NCI-H128 (cell line): ENCODE data around the gene FBRS.
"Not testable (repeated sequence)": the region's sequence is repeated elsewhere in the genome, so short reads cannot be mapped to it uniquely, and the experiment has no call there.

Experiments used
- DNase-seq: peaks from one replicate; lab custom pipeline; 2025; ENCODE audit not compliant: unreplicated experiment; lab: John Stamatoyannopoulos, UW

Gene FBRS

DNA sequence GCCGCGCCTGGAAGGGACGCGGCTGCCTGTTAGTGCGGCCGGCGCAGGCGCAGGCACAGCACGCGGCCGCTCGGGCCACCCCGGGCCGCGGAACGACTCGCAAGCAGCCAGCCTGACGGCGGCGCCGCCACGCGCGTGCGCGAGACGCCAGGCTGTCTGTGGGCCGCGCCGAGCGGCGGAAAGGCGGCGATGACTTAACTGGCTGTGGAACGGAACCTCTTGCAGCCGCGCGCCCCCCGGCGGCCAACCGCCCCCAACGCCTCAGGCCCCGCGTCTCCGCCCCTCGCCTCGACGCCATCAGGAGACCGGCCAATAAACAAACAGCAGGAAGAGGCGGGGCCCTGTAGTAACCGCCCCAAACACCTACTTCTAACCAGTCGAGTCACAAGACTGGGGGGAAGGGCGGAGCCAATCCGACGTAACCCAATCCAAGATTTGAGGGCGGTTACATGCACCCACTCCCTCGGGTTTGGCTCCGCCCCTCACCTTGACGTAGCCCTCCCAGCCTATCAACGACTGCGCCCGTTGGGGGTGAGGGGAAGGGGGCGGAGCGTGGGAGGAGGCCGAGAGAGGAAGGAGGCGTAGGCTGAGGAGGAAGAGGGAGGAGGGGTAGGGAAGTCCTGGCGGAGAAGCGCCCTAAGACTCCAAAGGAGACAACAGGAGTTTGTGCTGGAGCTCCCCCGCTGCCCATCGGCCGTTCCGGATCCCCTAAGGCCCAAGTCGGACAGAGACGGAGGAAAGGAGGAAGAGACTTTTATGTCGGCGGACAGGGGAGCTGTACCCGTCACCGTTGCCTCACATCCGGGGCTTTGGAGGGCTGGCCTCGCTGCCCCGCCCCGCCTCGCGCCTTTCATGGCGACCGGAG is at the start of gene FBRS:
Gene FBRS (plus strand): TSS at position 566 of the 865 bp plus-strand sequence. CDS start 1,088 bp downstream, outside the sequence.
- DNase-seq, result peak; percentile 98

DNA sequence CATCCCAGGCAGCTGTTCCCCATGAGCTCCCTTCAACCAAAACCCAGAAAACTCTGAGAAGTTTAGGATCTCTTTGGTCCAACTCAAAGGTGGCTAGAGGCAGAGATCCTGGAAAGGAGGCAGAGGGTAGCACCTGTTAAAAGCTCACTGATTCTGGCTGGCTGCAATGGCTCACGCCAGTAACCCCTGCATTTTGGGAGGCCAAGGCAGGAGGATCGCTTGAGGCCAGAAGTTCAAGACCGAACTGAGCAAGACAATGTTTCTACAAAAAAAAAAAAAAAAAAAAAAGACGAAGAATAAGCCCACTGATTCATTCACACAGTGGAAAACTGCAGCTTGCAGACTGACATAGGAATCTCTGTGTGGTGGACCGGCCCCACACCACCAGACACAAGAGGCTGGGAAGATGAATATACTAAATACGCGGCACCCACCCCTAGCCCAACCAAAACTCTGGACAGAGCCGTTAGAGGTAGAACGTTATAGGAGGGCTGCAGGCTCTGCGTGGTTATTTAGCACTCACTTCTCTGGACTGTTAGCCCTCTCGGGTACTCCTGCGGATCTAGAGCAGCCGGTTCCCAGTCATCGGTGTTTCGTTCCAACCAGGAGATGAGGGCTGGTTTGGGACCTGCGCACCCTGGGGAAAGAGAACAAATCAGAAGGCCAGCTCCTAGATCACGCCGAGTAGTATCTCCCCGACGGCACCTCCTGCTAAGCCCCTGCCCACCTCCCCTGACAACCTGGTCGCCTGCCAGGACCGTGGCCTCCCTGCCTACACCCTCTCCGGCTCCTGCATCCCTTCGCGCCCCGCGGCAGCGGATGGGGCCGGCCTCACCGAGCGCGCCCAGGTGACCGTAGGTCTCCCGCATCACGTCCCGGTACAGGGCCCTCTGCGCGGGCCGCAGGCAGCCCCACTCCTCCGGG is 49.0 kb upstream of the FBRS start:
- DNase-seq, result no peak

DNA sequence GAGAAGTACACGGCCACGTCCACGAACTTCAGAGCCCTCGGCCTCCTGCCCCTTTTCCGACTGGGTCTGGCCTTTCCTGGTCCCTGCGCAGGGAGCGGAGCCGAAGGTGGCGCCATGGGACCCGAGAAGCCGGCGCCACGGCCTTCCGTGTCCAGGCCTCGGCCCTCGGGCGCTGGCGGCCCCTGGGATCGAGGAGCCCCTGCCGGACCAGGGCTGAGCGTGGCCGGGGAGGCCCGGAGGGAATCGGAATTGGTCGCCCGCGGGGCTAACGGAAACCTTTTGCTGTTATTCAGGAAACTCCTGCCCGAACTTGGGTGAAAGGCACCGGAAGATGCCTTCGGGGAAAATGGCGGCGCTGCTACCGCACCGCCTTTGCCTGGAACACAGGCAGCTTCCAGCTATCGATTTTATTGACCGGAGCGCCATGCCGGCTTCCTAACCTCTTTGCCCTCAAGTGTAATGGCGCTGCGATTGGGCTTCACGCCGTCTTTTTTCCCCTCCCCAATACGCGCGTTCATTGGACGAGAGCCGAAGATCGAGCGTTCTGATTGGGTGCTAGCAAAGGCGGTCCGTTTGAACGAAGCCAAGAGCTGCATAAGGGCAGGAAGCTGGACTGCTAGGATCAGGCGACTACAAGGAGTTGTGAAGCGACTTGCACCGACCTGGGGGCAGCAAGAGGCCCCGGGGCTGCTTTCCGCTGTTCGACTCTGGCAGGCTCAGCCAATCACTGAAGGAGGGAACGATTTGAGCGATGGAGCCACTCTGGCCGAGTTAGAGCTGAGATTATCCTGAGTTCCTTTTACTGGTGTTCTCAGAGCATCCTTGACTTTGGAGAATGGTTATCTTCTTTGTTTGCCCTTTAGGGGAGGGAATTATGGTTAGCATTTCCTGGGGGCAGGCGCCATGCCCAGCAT is 48.0 kb upstream of the FBRS start, which contains the start of gene ZNF689:
Gene ZNF689 (minus strand): TSS at position 464 of the 914 bp plus-strand sequence. CDS start 348 bp downstream, at position 116.
- DNase-seq, result peak; percentile 83

DNA sequence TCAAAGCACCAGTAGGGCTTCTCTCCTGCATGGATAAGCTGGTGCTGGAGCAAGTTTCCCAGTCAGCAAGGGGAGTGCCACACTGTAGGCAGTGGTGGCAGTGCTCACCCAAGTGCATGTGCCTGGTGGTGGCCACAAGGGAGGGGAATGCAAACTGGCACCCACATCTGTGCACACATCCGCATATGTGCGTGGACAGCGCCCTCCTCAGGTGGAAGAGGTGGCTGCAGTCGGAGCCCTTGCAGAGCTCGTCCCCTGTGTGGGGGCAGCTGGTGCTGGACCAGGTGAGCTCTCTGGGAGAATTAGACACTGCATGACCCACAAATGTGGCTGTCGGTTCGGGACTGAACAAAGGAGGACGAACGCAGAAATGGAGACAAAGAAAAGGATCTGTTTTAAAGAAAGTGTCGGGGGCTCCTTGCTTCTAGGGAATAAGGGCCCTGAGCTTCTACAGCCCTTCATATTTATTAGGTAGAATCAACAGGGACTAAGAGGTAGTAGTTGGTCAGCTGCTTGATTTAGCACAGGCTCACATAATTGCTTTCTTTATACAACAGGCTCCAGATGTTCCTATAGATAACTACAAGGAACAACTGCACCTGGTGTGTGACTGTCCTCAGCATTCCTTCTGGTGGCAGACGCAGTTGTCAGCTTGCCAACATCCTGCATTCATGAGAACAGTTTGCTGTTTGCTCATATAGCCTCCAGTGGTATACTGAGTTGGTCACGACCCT is 42.7 kb upstream of the FBRS start:
- peak; percentile 24 for DNase-seq

DNA sequence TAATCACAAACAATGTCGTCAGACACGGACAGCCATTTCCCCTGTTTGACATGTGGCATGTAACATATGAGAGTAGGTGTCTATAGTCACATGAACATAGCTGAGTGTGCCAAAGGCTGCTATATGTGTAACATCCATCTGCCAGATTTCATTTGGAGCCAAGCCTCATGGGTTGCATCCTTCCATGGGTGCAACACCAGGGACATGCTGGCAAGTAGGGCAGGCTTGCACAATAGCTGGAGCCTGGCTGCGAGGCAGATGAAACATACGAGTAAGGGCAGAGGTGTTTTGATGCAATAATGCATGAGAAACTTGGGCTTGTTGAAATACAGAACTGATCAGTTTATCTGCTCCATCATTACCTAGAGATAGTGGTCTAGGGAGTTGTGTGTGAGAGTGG is 39.0 kb upstream of the FBRS start:
- DNase-seq, result no peak

DNA sequence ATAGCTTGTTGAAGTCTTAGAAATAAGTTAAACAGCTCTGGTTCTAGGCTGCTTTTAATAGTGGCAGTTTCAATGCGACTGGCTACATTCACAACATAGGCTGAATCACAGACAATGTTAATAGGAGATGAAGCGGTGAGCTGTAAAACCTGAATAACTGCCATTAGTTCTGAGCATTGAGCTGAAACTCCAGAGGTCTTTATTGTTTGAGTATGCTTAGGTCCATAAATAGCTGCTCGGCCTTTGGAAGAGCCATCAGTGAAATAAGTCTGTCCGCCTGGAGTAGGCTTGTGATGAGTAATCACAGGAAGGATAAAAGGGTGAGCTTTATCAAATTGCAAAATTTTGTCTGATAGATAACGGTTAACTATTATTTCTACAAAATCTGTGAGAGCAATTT is 38.6 kb upstream of the FBRS start:
- no peak for DNase-seq

DNA sequence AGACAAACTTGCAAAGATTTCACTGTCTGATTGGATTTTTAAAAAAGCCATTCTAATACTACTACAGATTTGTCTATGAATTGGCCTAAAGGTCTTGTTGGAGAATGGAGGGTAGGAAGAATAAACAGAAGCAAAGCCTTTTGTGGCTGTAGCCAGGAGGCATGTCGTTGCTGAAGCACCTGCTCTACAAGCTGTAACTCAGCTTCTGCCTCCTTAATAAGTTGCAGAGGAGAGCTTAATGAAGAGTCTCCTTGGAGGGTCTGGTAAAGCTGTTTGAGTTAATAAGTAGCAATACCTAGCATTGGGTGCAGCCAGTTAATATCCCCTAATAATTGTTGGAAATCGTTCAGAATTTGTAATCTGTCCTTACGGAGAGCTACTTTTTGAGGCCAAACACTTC is 38.1 kb upstream of the FBRS start:
- DNase-seq, result no peak

DNA sequence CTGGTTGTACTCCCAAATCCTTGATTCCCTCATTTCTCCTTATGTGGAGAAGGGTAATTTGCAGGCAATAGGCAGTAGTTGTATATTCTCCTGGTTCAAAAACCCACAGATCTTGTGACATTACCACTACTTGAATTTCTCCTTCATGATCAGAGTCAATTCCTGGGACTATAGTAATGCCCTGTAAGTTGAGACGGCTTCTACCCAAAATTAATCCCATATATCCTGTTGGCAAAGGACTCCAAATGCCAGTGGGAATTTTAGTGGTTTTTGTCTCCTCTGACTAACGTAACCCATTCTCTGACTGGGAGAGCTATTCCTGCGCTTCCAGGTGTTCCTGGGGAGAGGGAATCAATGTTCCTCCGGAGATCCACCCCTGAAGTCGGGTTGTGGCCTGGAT is 36.5 kb upstream of the FBRS start:
- DNase-seq, result no peak

DNA sequence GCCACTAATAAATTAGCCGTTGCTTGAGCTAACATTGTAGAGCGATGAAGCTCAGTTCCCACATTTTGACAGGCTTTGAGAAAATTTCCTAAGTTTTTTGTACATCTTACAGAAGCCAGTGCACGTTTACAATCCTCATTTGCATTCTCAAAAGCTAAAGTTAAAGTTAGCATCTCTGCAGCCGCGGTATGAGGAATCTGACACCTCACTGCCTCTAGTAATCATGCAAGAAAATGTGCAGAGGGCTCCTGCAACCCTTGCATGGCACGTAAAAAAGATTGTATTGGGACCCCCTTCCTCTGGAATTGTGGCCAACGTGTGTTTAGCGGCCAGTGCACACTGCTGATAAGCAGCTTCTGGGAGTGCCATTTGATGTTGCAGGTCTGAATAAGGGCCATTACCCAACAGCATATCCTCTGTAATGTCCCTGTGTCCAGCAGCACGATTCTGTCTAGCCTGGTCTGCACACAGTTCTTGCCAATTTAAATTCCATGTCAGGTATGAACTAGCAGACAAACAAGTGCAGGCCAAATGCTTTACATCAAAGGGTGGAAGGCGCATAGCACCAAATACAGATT is 35.7 kb upstream of the FBRS start:
- no peak for DNase-seq

DNA sequence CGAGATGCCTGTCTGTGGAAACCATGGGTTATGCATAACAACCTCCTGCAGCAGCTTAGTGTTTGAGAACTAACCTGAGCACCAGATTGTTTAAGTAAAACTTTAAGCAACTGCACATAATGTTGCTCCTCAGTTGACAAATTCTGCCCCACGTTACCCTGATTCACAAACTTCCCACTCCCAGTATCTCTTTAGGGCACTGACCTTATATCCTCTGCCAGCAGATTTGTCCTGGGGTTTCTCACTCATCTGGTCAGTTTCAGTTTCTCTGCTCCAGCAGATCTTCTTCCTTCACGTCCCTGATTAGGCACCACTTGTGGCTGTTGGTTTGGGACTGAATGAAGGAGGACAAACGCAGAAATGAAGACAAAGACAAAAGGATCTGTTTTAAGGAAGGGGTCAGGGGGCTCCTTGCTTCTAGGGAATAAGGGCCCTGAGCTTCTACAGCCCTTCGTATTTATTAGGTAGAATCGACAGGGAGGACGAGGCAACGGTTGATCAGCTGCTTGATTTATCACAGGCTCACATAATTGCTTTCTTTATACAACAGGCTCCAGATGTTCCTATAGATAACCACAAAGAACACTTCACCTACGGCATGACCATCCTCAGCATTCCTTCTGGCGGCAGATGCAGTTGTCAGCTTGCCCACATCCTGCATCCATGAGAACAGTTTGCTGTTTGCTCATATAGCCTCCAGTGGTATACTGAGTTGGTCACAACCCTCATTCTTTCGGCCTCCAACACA is 34.5 kb upstream of the FBRS start:
- DNase-seq, result no peak

DNA sequence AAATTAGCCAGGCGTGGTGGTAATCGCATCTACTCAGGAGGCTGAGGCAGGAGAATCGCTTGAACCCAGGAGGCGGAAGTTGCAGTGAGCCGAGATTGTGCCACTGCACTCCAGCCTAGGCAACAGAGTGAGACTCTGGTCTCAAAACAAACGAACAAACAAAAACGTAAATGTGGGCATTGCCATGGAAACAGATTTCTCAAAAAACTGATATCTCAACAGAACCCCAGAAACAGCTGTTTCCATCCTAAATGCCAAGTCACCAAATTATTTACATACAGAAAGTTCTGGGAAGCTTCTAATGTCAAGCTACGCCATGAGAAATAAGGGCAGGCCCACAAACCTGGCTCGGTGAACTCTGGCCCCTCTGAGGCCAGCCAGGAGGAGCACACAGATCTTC is 32.0 kb upstream of the FBRS start:
- no peak for DNase-seq

DNA sequence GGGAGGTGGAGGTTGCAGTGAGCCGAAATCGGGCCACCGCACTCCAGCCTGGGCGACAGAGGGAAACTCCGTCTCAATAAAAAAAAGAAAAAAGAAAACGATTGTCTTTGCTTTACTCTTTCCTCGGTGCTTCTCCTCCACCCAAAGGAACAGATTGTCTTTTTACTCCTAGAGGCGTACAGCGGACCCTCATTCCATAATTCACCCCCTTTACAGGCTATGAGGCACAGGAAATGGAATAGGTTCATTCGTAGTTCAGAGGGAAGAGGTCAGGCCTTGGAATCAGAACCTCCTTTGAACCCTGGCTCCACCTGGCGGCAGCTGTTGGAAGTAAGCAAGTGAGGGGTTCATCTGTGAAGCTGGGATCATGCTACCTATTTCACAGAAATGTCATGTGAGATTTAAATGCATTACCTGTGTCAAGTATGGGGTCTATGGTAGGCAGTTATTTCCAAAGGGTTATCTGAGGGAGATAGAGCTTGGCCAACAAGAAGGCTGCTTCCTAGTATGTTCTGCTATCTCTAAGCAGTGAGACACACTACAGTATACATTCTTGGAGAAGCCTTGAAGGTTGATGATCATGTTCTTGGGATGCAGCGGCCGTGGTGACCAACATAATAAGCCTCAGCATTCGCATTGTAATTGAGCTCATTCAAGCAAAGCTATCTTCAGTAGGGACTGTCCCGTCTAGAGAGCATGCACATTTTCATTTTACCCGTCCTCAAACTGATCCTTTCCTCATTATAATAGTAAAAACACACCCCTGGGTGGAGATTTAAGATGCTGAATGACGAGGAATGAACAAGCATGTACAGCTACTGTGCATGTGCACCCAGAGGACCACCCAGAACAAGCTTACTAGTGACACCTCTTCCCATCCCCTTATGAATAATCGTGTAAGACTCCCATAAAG is 29.3 kb upstream of the FBRS start:
- peak; percentile 54 for DNase-seq

DNA sequence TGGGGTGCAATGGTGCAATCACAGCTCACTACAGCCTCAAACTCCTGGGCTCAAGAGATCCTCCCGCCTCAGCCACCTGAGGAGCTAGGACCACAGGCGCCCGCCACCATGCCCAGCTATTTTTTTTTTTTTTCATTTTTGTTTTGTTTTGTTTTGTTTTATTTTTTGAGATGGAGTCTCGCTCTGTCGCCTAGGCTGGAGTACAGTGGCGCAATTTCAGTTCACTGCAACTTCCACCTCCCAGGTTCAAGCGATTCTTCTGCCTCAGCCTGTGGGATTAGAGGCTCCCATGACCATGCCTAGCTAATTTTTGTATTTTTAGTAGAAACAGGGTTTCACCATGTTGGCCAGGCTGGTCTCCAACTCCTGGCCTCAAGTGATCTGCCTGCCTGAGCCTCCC is 25.8 kb upstream of the FBRS start:
- DNase-seq, result not testable (repeated sequence)

DNA sequence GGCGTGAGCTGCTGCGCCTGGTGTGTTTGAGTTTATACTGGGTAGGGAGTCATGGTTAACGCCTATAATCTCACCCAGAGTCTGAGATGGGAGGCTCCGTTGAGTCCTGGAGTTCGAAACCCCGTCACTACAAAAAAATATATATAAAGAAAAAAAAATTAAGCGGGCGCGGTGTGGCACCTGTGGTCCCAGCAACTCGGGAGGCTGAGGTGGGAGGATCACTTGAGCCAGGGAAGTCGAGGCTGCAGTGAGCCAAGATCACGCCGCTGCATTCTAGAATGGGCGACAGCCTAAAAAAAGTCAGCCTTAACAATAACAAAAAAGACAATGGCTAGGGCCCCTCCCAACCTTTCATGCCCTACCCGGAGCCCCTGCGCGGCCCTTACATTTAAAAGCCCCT is 24.7 kb upstream of the FBRS start:
- no peak for DNase-seq

DNA sequence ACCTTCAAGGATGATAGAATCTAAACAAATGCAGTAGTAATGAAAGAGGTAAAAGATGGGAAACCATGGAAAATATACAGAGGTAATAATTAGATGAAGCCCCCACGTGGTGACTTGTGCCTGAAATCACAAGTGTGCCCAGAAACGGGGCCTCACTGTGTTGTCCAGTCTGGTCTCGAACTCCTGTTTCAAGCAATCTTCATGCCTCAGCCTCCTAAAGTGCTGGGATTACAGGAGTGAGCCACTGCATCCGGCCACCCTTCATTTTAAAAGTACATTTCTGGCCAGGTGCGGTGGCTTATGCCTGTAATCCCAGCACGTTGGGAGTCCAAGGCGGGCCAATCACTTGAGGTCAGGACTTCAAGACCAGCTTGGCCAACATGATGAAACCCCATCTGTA is 21.6 kb upstream of the FBRS start:
- DNase-seq, result no peak

DNA sequence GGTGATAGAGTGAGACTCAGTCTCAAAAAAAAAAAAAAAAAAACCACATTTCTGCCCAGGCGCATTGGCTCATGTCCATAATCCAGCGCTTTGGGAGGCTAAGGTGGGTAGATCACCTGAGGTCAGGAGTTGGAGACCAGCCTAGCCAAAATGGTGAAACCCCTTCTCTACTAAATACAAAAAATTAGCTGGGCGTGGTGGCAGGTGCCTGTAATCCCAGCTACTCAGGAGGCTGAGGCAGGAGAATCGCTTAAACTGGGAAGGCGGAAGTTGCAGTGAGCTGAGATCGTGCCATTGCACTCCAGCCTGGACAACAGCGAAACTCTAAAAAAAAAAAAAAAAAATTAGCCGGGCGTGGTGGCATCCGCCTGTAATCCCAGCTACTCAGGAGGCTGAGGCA is 21.1 kb upstream of the FBRS start:
- not testable (repeated sequence) for DNase-seq

DNA sequence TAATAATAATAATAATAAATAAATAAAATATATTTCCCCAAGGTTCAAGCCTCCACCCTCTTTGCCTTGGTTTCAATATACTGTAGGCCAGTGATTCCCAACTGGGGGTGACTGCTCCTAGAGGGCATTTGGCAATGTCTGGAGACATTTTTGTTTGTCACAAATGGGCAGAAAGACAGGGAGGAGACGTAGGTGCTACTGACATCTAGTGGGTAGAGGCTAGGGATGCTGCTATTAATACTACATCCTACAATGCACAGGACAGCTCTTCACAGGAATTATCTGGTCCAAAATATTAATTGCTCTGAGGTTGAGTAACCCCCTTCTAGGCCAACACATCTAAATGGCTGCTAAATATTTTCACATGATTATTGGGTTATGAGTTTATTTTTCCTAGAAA is 20.3 kb upstream of the FBRS start:
- DNase-seq, result no peak

DNA sequence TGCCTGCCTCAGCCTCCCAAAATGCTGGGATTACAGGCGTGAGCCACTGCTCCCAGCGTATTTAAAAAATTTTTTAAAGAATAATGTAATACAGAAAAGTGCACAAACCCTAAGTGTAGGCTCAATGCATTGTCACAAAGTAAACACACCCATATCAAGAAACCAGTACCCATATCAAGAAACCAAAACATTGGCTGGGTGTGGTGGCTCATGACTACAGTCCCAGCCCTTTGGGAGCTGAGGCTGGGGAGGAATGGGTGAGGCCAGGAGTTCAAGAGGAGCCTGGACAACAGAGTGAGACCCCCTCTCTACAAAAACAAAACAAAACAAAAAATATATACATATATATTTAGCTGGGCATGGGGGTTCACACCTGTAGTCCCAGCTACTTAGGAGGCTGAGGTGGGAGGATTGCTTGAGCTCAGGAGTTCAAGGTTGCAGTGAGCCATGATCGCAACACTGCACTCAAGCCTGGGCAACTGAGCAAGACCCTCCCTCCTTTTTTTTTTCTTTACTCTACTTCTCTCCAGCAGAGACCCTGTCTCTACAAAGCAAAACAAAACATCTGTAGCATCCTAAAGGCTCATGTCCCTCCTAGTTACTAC is 16.8 kb upstream of the FBRS start:
- DNase-seq, result no peak
